HG03575 (cell line): ENCODE data around the gene PIEZO1.

Source experiments
- ATAC-seq: cut with Tn5 transposase; IDR thresholded peaks from one replicate; pipeline ENCODE4 v1.9.1; 2021; ENCODE audit not compliant: unreplicated experiment, insufficient number of reproducible peaks, low FRiP score; ENCODE audit errors: extremely low read depth

PIEZO1 gene

GRCh38 chr16:88730632-88731607 is 54.1 kb downstream of the PIEZO1 start:
- no peak for ATAC-seq

GRCh38 chr16:88727871-88728270 is 57.1 kb downstream of the PIEZO1 start:
- no peak for ATAC-seq

- no peak for ATAC-seq
Measured at GRCh38 chr16:88726981-88727380, 58.0 kb downstream of the PIEZO1 start.

GRCh38 chr16:88726408-88726749 is 58.6 kb downstream of the PIEZO1 start:
- no peak for ATAC-seq

- ATAC-seq: no peak
Measured at GRCh38 chr16:88725609-88726407, 59.2 kb downstream of the PIEZO1 start.

GRCh38 chr16:88724855-88725555 is 60.0 kb downstream of the PIEZO1 start:
- no peak for ATAC-seq

- ATAC-seq: no peak
Measured at GRCh38 chr16:88723911-88724310, 61.1 kb downstream of the PIEZO1 start.

- no peak for ATAC-seq
Measured at GRCh38 chr16:88723507-88723887, 61.5 kb downstream of the PIEZO1 start.

- ATAC-seq: no peak
Measured at GRCh38 chr16:88722784-88723506, 62.1 kb downstream of the PIEZO1 start.

- ATAC-seq: no peak
Measured at GRCh38 chr16:88721815-88722755, 62.9 kb downstream of the PIEZO1 start.

GRCh38 chr16:88721236-88721635 is 63.8 kb downstream of the PIEZO1 start:
- ATAC-seq: no peak

- no peak for ATAC-seq
Measured at GRCh38 chr16:88720396-88720970, 64.5 kb downstream of the PIEZO1 start.

GRCh38 chr16:88719933-88720296 is 65.1 kb downstream of the PIEZO1 start:
- ATAC-seq: no peak

- ATAC-seq: no peak
Measured at GRCh38 chr16:88719267-88719932, 65.6 kb downstream of the PIEZO1 start.

GRCh38 chr16:88718178-88718577 is 66.8 kb downstream of the PIEZO1 start:
- ATAC-seq: no peak

- ATAC-seq: no peak
Measured at GRCh38 chr16:88716601-88717001, 68.4 kb downstream of the PIEZO1 start.

GRCh38 chr16:88716201-88716600 is 68.8 kb downstream of the PIEZO1 start:
- no peak for ATAC-seq
